ENCODE data around the gene SAMD10.
A peak's percentile ranks its signal among the peaks of the same experiment; 100 is the strongest.
"Not testable (repeated sequence)": the region's sequence is repeated elsewhere in the genome, so short reads cannot be mapped to it uniquely, and the experiment has no call there.

The SAMD10 gene

DNA sequence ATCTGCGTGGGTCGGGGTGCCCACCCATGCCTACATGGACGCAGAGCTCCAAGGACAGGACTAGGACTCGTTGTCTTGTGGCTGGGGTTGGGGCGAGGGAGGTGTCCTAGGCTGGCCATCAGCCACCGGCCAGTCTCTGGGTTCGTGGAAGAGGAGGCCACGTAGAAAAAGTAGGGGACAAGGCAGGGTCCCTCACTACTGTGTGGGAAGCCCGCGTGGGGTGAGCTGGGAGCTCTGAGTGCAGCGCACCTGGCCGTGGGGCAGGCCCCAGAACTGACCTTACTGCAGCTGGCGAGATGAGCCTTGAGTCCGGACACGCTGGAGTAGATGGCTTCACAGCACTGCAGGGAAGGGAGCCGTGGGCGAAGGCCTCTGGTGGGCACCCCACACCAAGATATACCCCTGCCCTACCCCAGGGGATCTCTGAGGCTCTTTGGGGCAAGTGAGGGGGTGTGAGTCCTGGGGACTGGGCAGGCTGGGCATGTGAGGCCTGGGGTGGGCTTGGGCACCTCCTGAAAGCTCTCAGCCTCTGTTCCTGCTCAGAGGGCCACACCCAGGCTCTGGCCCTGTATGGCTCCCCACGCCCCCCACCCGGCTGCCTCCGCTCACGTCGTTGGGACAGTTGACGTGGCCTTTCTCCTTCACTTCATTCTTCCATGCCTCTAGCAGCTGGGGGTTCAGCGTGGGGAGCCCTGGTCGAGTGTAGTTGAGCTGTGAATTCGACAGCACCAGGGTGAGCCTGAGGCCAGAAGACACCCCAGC is 17.6 kb downstream of the SAMD10 start:
- H3K27ac Mint-ChIP-seq (ENCODE audit: low read depth) = no peak overlapping the region
- no peaks in the 10 kb centered on the region for H3K27me3 Mint-ChIP-seq
- H3K4me1 Mint-ChIP-seq = peaks cover 5% of the 10 kb centered on the region
- H3K36me3 Mint-ChIP-seq (ENCODE audit: insufficient read depth) = peaks cover 5% of the 10 kb centered on the region
- ATAC-seq (replicated peaks; ENCODE audit: extremely low read depth, poor library complexity, severe bottlenecking) (no peak), DNase-seq (ENCODE audit: low spot score in 2 of 2) (no peak)
- no peak overlapping the region for H3K4me3 Mint-ChIP-seq
- no peaks in the 10 kb centered on the region for H3K9me3 Mint-ChIP-seq

DNA sequence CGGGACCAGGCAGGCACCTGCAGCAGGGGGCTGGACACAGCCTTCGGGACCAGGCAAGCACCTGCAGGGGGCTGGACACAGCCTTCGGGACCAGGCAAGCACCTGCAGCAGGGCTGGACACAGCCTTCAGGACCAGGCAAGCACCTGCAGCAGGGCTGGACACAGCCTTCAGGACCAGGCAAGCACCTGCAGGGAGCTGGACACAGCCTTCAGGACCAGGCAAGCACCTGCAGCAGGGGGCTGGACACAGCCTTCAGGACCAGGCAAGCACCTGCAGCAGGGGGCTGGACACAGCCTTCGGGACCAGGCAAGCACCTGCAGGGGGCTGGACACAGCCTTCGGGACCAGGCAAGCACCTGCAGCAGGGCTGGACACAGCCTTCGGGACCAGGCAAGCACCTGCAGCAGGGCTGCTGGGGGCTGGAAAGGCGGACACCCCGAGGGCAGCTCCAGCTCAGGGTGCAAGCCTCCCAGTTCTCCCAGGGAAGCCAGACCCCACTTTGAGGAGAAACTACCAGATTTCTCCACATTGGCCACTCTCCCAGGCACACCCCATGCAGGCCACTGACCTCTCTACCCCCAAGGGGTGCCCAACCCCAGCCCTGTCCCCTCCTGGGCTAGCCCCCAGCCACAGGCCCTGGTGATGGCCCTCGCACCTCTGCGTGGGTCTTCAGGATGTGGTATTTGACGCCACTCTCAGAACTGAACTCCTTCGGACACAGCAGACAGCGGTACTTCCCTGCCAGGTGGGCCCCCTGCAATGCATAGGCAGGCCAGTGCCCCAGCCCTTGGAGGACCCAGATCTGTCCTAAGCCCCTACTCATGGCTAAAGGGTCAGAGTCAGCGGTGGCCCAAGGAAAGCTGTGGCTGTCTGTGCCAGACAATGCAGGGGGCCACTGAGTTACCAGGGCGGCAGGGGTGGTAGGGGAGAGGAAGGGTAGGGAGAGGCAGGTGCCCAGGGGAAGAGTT is 18.5 kb downstream of the SAMD10 start:
- not testable (repeated sequence) for H3K27ac Mint-ChIP-seq (ENCODE audit: low read depth); H3K36me3 Mint-ChIP-seq (ENCODE audit: insufficient read depth); H3K27me3 Mint-ChIP-seq; H3K4me1 Mint-ChIP-seq; DNase-seq (ENCODE audit: low spot score in 2 of 2); ATAC-seq (replicated peaks; ENCODE audit: extremely low read depth, poor library complexity, severe bottlenecking); H3K4me3 Mint-ChIP-seq; H3K9me3 Mint-ChIP-seq

DNA sequence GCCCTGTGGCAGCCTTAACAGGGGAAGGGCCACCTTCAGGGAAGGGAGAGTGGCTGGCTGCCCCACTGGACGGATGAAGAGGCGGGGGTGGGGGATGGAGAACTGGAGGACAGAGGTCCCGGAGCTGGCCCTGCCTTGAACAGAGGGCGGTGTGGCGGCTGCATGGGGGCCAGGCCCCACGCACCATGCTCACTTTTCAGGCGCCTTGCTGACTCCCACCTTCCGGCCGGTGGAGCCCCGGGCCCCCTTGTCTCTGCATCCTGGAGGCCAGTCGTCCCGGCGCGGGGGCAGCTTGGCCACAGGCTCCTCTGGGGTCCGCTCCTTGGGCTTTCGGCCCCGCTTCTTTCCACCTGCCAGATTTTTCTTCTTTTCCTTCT is 19.8 kb downstream of the SAMD10 start:
- Mint-ChIP-seq H3K4me1 (peaks cover 12% of the 10 kb centered on the region), H3K9me3 (no peaks in the 10 kb centered on the region), H3K36me3 (ENCODE audit: insufficient read depth) (peaks cover 10% of the 10 kb centered on the region), H3K27ac (ENCODE audit: low read depth) (no peak overlapping the region), H3K27me3 (no peaks in the 10 kb centered on the region), H3K4me3 (no peak overlapping the region)
- DNase-seq (ENCODE audit: low spot score in 2 of 2) = no peak
- ATAC-seq (replicated peaks; ENCODE audit: extremely low read depth, poor library complexity, severe bottlenecking) = no peak

DNA sequence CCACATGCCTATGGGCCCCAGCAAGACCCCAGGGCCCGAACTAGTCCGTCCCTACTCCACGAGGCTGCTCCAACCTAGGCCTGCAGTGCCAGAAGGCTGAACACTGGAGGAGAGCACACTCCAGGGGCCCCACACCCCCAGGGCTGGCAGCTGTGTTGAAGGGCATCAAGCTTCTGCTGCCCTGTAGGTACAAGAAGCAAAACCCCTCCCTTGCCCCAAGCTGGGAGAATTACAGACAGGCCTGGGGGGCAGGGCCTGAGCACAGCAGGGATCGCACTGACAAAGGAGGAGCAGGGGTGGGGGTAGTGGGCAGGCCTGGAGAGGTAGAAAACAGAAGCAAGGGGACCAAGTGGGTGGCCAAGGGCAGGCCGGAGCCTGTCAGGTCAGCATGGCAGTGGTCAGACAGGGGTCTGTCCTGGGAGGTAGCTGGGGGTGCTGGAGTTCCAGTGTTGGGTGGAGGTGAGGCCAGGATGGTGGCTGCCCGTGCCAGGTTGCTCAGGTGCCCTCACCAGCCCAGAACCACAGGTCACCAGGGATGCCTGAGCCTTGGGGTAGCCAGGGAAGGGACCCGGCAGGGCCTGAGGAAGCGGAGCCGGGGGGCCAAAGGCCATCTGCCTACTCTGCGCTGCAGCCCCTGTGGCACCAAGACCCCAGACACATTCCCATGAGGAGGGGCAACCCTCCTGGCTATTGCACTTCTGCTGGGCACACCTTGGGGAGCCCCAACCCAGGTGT is 20.3 kb downstream of the SAMD10 start:
- Mint-ChIP-seq H3K27ac (ENCODE audit: low read depth) (no peak overlapping the region), H3K9me3 (no peaks in the 10 kb centered on the region)

DNA sequence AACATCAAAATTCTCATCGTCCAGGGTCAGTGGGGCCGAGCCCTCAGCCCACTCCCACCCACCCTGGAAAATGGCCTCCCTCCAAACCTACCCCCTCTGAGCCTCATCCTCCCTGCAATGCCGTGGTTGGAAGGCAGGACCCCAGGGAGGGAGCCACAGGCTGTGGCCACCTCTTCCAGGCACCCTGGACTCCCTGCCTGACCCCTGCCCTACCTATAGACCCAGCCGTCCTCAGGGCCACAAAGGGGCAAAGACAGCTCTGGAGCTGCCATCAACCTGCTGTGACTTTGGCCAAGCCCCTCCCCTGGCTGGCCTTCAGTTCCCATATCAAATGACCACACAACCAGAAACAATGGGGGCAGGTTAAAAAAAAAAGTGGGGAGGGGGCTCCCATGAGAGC is 21.0 kb downstream of the SAMD10 start:
- Mint-ChIP-seq H3K27me3 (no peaks in the 10 kb centered on the region), H3K9me3 (no peaks in the 10 kb centered on the region), H3K27ac (ENCODE audit: low read depth) (no peak overlapping the region), H3K4me1 (peaks cover 24% of the 10 kb centered on the region), H3K4me3 (no peak overlapping the region), H3K36me3 (ENCODE audit: insufficient read depth) (peaks cover 17% of the 10 kb centered on the region)
- no peak for DNase-seq (ENCODE audit: low spot score in 2 of 2)
- no peak for ATAC-seq (replicated peaks; ENCODE audit: extremely low read depth, poor library complexity, severe bottlenecking)

More for the DNA sequence above, 20.3 kb downstream of the SAMD10 start:
- DNase-seq (ENCODE audit: low spot score in 2 of 2) (no peak), ATAC-seq (replicated peaks; ENCODE audit: extremely low read depth, poor library complexity, severe bottlenecking) (no peak)
- H3K36me3 Mint-ChIP-seq (ENCODE audit: insufficient read depth) = peaks cover 15% of the 10 kb centered on the region
- peaks cover 18% of the 10 kb centered on the region for H3K4me1 Mint-ChIP-seq
- no peaks in the 10 kb centered on the region for H3K27me3 Mint-ChIP-seq
- no peak overlapping the region for H3K4me3 Mint-ChIP-seq

DNA sequence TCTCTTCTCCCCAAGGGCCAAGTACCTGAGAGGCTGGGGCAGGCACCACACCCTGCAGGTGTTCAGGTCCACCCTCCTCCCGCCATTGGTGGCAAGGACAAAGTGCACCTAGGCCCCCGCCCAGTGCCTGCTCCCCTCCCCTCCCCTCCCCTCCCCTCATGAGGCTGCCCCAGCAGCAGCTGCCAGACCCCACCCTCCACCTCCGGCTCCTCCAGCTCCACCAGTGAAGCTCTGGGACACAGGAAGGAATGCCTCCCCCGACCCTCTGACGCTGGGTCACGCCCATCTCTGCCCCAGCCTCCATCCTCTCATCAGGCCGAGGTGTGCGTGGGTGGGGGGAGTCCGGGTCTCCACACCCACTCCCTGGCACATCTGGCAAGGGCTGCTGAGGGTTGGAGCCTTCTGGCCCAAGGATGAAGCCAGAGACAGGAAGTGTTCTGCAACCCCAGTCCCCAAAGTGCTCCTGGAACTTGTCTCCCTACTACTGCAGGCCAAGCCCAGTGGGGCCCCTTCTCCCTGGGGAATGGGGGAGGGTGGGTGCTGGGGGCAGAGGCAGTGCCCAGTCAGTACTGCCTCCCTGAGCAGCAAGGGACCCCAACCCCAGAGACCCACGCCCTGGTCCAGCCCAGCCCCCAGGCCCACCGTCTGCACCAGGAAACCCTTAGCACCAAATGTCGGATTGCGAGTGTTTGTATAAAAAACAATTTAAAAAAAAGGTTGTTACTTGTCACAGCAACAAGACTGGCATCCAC is 21.6 kb downstream of the SAMD10 start:
- H3K36me3 Mint-ChIP-seq (ENCODE audit: insufficient read depth) = peaks cover 20% of the 10 kb centered on the region
- ATAC-seq (replicated peaks; ENCODE audit: extremely low read depth, poor library complexity, severe bottlenecking) (no peak), DNase-seq (ENCODE audit: low spot score in 2 of 2) (no peak)
- H3K4me1 Mint-ChIP-seq = peaks cover 30% of the 10 kb centered on the region
- no peak overlapping the region for H3K27ac Mint-ChIP-seq (ENCODE audit: low read depth)
- no peaks in the 10 kb centered on the region for H3K27me3 Mint-ChIP-seq
- H3K9me3 Mint-ChIP-seq = no peaks in the 10 kb centered on the region
- peak overlapping the region; percentile 25 for H3K4me3 Mint-ChIP-seq

DNA sequence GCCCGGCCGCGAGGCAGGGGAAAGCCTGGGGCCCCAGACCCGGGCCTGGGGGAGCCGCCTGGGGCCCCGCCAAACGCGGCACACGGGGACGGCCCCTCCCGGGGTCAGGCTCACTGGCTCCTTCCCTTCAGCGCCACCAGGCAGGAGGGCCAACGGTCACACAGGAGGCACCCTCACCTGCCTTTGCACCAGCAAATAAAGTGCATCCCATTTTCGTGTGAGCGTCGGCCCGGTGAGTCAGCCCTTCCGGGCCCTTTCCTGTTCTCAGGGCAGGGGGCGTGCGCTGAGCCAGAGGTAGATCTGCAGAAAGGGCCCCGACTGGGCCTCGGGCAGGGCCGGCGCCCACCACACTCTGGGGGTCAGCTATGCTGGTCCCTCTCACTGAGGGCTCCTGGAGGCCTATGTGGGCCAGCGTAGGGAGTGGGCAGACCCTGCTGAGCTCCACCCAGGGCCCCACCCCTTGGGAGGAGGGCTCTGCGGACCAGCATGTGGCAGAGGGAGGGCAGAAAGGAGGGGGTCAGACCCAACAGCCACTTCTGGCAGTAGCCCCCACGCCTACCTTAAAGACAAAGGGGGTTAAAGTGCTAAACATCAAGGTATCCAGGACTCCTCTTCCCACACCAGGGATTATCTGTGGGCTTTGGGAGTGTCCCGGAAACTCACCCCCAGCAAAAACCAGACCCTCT is 22.3 kb downstream of the SAMD10 start:
- Mint-ChIP-seq H3K27me3 (no peaks in the 10 kb centered on the region), H3K4me1 (peaks cover 35% of the 10 kb centered on the region), H3K4me3 (peak overlapping the region; percentile 77), H3K9me3 (no peaks in the 10 kb centered on the region), H3K27ac (ENCODE audit: low read depth) (no peak overlapping the region), H3K36me3 (ENCODE audit: insufficient read depth) (peaks cover 25% of the 10 kb centered on the region)
- ATAC-seq (replicated peaks; ENCODE audit: extremely low read depth, poor library complexity, severe bottlenecking) (peak; percentile 39), DNase-seq (ENCODE audit: low spot score in 2 of 2) (no peak)

DNA sequence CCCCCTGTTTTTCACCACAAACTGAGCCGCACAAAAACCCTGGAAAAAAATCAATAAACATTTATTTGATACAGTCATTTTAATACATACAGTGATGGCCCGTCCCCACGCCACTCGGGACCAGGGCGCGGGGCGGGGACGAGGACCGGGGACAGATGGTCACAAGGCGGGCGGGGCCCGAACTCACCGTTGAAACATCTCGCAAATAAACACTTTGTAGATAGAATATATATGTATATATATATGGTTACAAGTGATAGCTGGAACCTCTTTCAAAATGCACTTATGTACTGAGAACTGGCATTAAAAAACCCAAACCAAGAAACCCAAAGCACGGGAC is 22.8 kb downstream of the SAMD10 start:
- Mint-ChIP-seq H3K27me3 (no peaks in the 10 kb centered on the region), H3K4me3 (peak overlapping the region; percentile 77), H3K9me3 (no peaks in the 10 kb centered on the region), H3K4me1 (peaks cover 35% of the 10 kb centered on the region), H3K36me3 (ENCODE audit: insufficient read depth) (peaks cover 26% of the 10 kb centered on the region), H3K27ac (ENCODE audit: low read depth) (peak overlapping the region; percentile 51)
- ATAC-seq (replicated peaks; ENCODE audit: extremely low read depth, poor library complexity, severe bottlenecking) (peak; percentile 10), DNase-seq (ENCODE audit: low spot score in 2 of 2) (no peak)

DNA sequence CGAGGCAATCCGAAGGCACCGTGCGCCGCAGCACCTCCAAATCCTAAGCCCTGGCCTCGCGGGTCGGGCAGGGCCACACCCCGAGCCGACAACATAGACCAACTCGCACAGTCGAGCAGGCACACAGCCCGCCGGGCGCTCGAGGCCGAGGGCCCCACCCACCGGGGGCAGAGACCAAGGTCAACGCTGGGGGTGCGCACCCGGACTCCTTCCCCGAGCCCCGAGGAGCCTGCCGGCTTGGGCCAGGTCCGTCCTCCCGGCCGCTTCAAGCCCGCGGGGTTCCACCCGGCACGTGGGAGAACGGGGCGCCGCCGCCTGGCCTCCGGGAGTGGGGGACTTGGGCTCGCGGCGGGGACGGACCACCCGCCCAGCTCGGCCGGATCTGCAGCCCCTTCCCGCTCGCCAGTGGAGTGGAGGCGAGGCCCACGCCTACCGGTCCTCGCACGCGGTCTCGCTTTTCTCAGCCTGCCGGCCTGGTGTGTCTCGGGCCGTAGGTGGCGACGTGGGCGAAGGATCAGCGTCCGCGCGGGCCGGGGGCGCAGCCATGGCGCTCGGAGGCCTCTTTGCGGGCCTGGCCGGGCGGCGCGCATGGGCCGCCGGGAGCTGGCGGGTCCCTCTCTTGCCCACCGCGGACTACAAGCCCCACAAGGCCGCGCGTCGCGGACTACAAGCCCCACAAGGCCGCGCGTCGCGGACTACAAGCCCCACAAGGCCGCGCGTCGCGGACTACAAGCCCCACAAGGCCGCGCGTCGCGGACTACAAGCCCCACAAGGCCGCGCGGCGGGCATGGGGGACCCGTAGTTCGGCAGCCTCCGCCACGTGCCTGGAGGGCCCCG is 23.4 kb downstream of the SAMD10 start, which contains the start of gene UCKL1:
TSS of gene UCKL1 (minus strand) at position 590 of the 837 bp plus-strand sequence. CDS start at position 546, 44 bp downstream.
- no peaks in the 10 kb centered on the region for H3K9me3 Mint-ChIP-seq
- H3K27me3 Mint-ChIP-seq = no peaks in the 10 kb centered on the region
- H3K4me3 Mint-ChIP-seq = peak within 1 kb of the TSS; percentile 77
- H3K36me3 Mint-ChIP-seq (ENCODE audit: insufficient read depth) = peaks cover 26% of the 10 kb centered on the region
- H3K4me1 Mint-ChIP-seq = peaks cover 35% of the 10 kb centered on the region
- ATAC-seq (replicated peaks; ENCODE audit: extremely low read depth, poor library complexity, severe bottlenecking) = peak; percentile 86
- peak; percentile 77 to 86 for DNase-seq (ENCODE audit: low spot score in 2 of 2)
- peak within 1 kb of the TSS; percentile 51 for H3K27ac Mint-ChIP-seq (ENCODE audit: low read depth)

DNA sequence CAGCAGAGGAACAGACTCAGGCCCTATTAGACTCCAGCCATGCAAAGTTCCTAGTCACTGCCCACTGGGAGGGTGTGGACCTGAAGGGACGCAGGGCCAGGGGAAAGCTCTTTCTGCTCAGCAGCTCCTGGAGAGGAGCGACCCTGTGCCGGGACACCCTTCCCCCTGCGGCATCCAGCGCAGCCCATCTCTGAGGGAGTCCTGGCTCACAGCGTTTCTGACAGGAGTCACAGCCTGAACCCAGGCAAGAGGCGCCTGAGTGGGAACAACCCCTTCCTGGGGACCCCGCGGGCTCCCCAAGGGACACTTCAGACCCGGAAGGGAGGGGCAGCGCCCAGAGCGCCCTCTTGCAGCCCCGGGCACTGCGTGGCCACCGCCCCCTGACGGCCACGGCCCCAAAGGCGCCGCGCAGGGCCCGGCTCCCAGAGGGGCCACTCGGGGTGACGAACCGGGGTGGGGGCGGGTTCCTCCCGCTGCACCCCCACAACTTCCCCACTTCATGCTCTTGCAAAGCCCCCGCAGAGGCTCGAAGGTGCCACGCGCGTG is 24.1 kb downstream of the SAMD10 start:
- H3K27me3 Mint-ChIP-seq = no peaks in the 10 kb centered on the region
- peak overlapping the region; percentile 77 for H3K4me3 Mint-ChIP-seq
- H3K36me3 Mint-ChIP-seq (ENCODE audit: insufficient read depth) = peaks cover 26% of the 10 kb centered on the region
- no peak overlapping the region for H3K27ac Mint-ChIP-seq (ENCODE audit: low read depth)
- ATAC-seq (replicated peaks; ENCODE audit: extremely low read depth, poor library complexity, severe bottlenecking) (no peak), DNase-seq (ENCODE audit: low spot score in 2 of 2) (no peak)
- H3K9me3 Mint-ChIP-seq = no peaks in the 10 kb centered on the region
- H3K4me1 Mint-ChIP-seq = peaks cover 35% of the 10 kb centered on the region

Data from central memory CD8-positive, alpha-beta T cell (primary cell).